ENCODE results near the gene SHQ1. TPM values are rescaled to one million over a fixed set of nuclear protein-coding genes. Genes with fewer than 3 reads are reported as not detected.

Gene SHQ1
- total RNA-seq, 3 donors from 2014 or later: 9.6 to 19.3 (median 17.4) TPM

DNA sequence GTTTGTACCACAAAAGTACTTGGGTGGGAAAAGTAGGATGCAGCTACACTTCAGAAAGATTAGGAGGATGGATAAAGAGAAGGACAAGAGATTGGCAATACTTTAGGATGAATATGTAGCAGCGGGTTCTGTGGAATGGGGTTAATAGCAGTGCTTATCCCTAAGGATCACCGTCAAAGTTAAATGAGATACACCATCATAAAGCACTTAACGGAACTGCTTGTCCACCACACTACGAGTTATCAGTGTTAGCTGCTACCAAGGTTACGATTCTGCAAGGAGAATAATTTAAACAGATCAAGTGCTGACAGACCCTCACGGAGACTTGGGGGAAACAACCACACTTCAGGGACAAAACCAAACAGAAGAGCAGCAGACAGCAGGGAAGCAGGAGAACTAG lies 963 bp downstream of the SHQ1 start:
- intact Hi-C loops (cut with DNase I; ENCODE audit: low total_unique reads): loop anchor here (5.0 kb wide), 1 partner anchor 1370 kb away; no protein-coding TSS in a partner anchor
- H3K27me3 ChIP-seq: no peaks in the 10 kb centered on the region
- H3K27ac ChIP-seq: peak overlapping the region; percentile 70 to 85
- no peak for DNase-seq (ENCODE audit: low spot score in 2 of 2)
- H3K4me1 ChIP-seq: peaks cover 0 to 4% of the 10 kb centered on the region in 2 donors
- H3K4me3 ChIP-seq: peak overlapping the region; percentile 77 to 90 (median 90)
- no peak for TF ChIP-seq POLR2AphosphoS5 (IDR thresholded peaks at IDR 0.05)
- TF ChIP-seq POLR2A (IDR thresholded peaks at IDR 0.05): no peak
- TF ChIP-seq, protein P1, sequence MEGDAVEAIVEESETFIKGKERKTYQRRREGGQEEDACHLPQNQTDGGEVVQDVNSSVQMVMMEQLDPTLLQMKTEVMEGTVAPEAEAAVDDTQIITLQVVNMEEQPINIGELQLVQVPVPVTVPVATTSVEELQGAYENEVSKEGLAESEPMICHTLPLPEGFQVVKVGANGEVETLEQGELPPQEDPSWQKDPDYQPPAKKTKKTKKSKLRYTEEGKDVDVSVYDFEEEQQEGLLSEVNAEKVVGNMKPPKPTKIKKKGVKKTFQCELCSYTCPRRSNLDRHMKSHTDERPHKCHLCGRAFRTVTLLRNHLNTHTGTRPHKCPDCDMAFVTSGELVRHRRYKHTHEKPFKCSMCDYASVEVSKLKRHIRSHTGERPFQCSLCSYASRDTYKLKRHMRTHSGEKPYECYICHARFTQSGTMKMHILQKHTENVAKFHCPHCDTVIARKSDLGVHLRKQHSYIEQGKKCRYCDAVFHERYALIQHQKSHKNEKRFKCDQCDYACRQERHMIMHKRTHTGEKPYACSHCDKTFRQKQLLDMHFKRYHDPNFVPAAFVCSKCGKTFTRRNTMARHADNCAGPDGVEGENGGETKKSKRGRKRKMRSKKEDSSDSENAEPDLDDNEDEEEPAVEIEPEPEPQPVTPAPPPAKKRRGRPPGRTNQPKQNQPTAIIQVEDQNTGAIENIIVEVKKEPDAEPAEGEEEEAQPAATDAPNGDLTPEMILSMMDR (IDR thresholded peaks at IDR 0.05): no peak
- H3K9me3 ChIP-seq: no peaks in the 10 kb centered on the region
- H3K36me3 ChIP-seq: no peaks in the 10 kb centered on the region

DNA sequence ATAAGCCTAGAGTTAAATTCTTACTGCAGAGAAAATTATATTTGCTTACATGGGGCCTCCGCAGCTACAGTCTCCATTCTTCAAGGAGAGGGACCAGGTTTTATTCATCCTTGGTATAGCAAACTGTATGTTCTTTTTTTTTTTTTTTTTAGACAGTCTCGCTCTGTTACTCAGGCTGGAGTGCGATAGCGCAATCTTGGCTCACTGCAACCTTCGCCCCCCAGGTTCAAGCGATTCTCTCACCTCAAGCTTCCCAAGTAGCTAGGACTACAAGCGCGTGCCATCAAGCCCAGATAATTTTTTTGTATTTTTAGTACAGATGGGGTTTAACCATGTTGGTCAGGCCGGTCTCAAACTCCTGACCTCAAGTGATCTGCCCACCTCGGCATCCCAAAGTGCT lies 2.1 kb downstream of the SHQ1 start:
- H3K4me3 ChIP-seq: no peak overlapping the region
- no peaks in the 10 kb centered on the region for H3K27me3 ChIP-seq
- TF ChIP-seq POLR2A (IDR thresholded peaks at IDR 0.05) (no peak), POLR2AphosphoS5 (IDR thresholded peaks at IDR 0.05) (no peak)
- TF ChIP-seq, protein P1 (IDR thresholded peaks at IDR 0.05): no peak
- H3K4me1 ChIP-seq: peaks cover 0 to 4% of the 10 kb centered on the region in 2 donors
- intact Hi-C loops (cut with DNase I; ENCODE audit: low total_unique reads): loop anchor here (5.0 kb wide), 1 partner anchor 1369 kb away; no protein-coding TSS in a partner anchor
- H3K36me3 ChIP-seq: no peaks in the 10 kb centered on the region
- no peak for DNase-seq (ENCODE audit: low spot score in 2 of 2)
- no peak overlapping the region for H3K27ac ChIP-seq
- H3K9me3 ChIP-seq: no peaks in the 10 kb centered on the region

- no peaks in the 10 kb centered on the region for H3K36me3 ChIP-seq
- no peak overlapping the region for H3K27ac ChIP-seq
- H3K4me3 ChIP-seq: no peak overlapping the region
- DNase-seq (ENCODE audit: low spot score in 2 of 2): no peak
- intact Hi-C loops (cut with DNase I; ENCODE audit: low total_unique reads): no loop called here
- peaks cover 0 to 4% of the 10 kb centered on the region in 2 donors for H3K4me1 ChIP-seq
- no peaks in the 10 kb centered on the region for H3K27me3 ChIP-seq
- H3K9me3 ChIP-seq: no peaks in the 10 kb centered on the region
- TF ChIP-seq, protein P1 (IDR thresholded peaks at IDR 0.05): no peak
- TF ChIP-seq POLR2A (IDR thresholded peaks at IDR 0.05) (no peak), POLR2AphosphoS5 (IDR thresholded peaks at IDR 0.05) (no peak)
Observed at GRCh38 chr3:72844436-72844993, 3.7 kb downstream of the SHQ1 start.

DNA sequence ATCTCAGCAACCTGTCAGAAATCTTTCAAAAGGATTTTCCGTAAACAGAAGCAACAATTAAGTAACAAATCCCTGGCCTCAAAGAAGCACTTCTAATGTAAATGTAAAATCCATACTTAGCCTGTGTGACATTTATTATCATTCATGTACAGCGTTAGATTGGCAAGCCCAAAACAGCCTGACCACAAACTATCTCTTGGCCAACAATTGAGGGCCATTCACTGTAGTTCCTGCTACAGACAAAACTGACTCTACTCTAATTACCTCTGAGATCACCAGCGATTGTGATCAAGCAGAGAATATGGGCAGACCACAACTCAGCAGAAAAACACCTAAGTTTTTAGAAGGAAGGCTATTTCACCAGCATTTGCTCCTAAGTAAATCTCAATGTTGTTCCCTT lies 9.2 kb downstream of the SHQ1 start:
- no peaks in the 10 kb centered on the region for H3K36me3 ChIP-seq
- H3K4me1 ChIP-seq: no peaks in the 10 kb centered on the region
- TF ChIP-seq, protein P1 (IDR thresholded peaks at IDR 0.05): no peak
- H3K27ac ChIP-seq: no peak overlapping the region
- no peak for DNase-seq (ENCODE audit: low spot score in 2 of 2)
- H3K9me3 ChIP-seq: no peaks in the 10 kb centered on the region
- H3K4me3 ChIP-seq: no peak overlapping the region
- H3K27me3 ChIP-seq: no peaks in the 10 kb centered on the region
- intact Hi-C loops (cut with DNase I; ENCODE audit: low total_unique reads): no loop called here

DNA sequence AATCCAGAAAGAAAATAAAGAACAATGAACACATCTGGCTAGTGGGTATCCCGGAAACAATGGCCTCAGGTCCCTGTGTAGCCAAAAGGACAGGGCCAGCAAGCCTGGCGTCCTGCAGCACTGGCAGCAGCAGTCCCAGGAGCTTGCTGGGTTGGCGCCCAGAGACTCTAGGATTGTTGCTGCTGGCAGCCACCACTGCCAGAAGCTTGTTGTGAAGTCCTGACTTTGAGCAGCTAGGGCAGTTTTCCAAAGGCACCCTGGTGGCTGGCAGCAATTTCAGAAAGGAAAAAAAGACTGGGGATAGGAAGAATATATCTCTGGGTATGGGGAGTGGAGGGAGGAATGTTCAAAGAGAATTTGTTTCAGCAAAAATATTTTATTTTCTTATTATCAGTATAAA lies 11.3 kb downstream of the SHQ1 start:
- peak; percentile 58 to 75 for DNase-seq (ENCODE audit: low spot score in 2 of 2)
- Histone ChIP-seq H3K4me3 (no peak overlapping the region), H3K36me3 (peaks cover 2% of the 10 kb centered on the region), H3K9me3 (no peaks in the 10 kb centered on the region), H3K27ac (no peak overlapping the region), H3K27me3 (no peaks in the 10 kb centered on the region), H3K4me1 (no peaks in the 10 kb centered on the region)
- TF ChIP-seq, protein P1 (IDR thresholded peaks at IDR 0.05): peak in 2 of 3 donors; percentile 14 to 18
- no peak for TF ChIP-seq POLR2A (IDR thresholded peaks at IDR 0.05)
- intact Hi-C loops (cut with DNase I; ENCODE audit: low total_unique reads): no loop called here
